ENCODE results near the gene PTPRD.

The PTPRD gene

DNA sequence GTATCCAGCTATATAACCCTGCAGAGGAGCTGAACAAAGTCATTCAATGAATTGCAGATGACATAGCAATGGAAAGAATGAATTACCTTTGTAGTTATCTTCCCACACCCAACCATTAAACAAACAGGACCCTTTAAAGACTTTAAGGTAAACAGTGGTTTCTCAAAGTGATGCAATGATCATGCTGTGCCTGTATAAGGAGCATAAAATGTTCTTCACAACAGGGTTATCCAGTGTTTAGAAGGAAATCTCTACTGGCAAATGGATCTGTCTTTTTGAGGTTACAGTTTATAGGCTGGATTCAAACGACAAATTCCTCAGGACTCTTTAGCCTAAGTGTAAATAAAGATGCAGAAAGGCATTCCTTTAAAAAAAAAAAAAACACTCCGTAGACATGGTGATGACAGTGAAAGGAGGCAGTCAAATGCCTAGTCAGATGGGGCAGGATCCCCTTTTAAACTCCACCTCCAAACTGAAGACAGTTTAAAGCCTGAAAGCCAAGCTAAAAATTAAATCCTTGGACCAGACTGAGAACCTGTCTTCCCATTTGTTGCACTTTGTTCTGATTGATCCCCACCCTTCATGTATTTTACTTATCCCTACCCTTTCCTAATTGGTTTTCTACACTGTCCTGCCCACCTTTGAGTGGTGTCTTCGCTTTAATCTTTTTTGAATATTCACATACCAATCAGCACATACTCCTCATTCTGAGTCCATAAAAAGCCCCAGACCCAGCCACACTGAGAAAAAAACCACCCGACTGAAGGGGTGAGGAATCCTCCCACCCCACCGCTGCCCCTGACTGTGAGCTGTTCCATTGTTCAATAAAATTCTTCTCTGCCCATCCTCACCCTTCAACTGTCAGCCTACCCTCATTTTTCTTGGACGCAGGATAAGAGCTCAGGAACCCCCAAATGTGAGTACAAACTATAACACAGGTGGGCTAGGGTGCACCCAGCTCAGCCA, 2052.0 kb downstream of the PTPRD start:
- Mint-ChIP-seq H3K36me3 (ENCODE audit: low read depth) (no peaks in the 10 kb centered on the region), H3K4me3 (no peak overlapping the region), H3K9me3 (no peaks in the 10 kb centered on the region), H3K4me1 (ENCODE audit: low read depth) (peaks cover 6% of the 10 kb centered on the region), H3K27me3 (peaks cover 7% of the 10 kb centered on the region), H3K27ac (no peak overlapping the region)

DNA sequence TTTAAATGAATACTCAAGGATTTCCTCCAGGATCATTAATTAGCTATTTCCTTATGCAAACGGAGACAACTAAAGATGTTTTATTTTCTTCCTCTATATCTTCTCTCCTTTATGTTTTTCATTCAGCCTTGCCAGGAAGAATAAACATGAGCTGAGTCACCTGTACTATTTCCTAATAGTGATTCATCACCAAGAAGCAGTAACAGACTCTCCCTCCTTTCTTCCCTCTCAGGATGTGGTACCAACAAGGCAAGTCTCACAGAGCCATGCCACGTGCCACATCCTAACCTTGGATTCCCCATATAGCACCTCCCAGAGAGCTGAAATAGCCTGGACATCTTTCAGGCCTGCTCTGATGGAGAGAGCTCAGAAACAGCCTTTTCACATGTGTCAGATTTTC, 2054.6 kb downstream of the PTPRD start:
- Mint-ChIP-seq H3K4me3 (no peak overlapping the region), H3K4me1 (ENCODE audit: low read depth) (no peaks in the 10 kb centered on the region), H3K36me3 (ENCODE audit: low read depth) (no peaks in the 10 kb centered on the region)

DNA sequence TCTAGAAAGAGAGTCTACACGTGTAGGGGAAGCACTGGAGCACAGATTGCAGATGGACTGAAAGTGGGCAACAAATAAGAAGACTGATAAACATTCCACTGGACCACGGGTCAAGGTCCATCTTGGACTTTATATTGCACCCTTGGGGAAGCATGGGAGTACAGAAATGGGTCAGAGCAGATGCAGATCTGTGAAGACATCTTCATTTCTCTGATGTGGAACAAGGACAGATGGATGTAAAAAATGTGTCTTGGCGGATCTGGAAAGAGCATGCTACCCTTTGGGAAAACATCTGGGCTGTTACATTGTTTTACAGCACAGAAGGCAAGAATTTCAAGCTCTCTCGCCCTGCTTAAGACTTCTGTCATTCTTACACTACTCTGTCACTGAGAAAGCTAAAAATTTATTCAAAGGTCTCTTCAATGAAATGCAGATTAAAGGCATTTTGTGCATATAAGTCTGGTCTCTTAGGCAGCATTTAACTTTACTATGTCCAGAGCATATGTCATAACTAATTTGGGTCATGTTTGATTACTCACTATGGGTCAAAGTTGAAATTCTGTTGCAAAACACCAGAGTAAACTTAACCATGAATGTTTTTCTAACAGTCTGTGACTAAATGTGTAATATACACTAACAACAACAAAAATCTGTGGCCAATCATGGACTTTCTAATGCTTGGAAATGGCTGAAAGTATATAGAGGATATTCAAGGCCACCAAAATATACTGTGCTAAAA, 2056.9 kb downstream of the PTPRD start:
- no peaks in the 10 kb centered on the region for H3K9me3 Mint-ChIP-seq
- H3K4me1 Mint-ChIP-seq (ENCODE audit: low read depth) = no peaks in the 10 kb centered on the region
- H3K36me3 Mint-ChIP-seq (ENCODE audit: low read depth) = no peaks in the 10 kb centered on the region
- no peak overlapping the region for H3K27ac Mint-ChIP-seq
- no peak overlapping the region for H3K4me3 Mint-ChIP-seq
- no peaks in the 10 kb centered on the region for H3K27me3 Mint-ChIP-seq

More for the DNA sequence above, 2054.6 kb downstream of the PTPRD start:
- Mint-ChIP-seq H3K27me3 (no peaks in the 10 kb centered on the region), H3K27ac (no peak overlapping the region), H3K9me3 (no peaks in the 10 kb centered on the region)

DNA sequence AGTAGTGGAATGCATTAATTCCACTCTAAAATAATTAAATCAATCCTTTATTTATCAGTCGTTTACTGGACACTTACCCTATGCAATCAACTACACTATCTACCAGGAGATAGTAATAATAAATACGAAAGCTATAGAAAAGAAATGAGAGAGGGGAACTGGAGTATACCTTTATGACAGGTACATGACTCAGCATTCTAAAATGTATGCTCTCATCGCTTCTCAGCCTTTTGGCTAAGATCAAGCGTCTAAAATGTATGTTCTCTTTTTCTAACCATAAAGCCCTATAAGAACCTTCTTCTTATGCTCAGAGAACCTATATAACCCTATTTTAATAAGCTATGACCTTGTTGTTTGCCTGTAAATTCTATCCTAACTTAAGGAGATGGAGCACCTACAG, 2059.4 kb downstream of the PTPRD start:
- Mint-ChIP-seq H3K27me3 (no peaks in the 10 kb centered on the region), H3K27ac (no peak overlapping the region), H3K4me3 (no peak overlapping the region), H3K36me3 (ENCODE audit: low read depth) (no peaks in the 10 kb centered on the region), H3K9me3 (no peaks in the 10 kb centered on the region), H3K4me1 (ENCODE audit: low read depth) (no peaks in the 10 kb centered on the region)

DNA sequence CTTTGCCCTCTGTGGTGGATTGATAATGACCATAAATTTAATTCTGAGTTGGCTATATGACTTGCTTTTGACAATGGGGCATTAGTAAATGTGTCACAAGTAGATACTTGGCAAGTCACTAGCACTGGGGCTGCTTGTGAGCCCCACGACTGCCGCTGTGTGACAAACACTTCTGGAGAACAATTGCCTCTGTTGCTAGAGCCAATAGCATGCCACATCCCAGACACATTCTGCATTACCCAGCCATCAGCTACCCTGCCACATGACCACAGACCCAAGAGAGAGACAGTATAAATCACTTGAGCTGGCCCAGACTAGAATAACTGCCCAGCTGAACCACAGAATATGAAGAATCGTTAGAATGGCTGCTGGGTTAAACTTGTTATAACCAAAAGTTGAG, 2060.1 kb downstream of the PTPRD start:
- Mint-ChIP-seq H3K9me3 (no peaks in the 10 kb centered on the region), H3K4me3 (no peak overlapping the region), H3K27me3 (no peaks in the 10 kb centered on the region), H3K36me3 (ENCODE audit: low read depth) (no peaks in the 10 kb centered on the region), H3K27ac (no peak overlapping the region), H3K4me1 (ENCODE audit: low read depth) (no peaks in the 10 kb centered on the region)

DNA sequence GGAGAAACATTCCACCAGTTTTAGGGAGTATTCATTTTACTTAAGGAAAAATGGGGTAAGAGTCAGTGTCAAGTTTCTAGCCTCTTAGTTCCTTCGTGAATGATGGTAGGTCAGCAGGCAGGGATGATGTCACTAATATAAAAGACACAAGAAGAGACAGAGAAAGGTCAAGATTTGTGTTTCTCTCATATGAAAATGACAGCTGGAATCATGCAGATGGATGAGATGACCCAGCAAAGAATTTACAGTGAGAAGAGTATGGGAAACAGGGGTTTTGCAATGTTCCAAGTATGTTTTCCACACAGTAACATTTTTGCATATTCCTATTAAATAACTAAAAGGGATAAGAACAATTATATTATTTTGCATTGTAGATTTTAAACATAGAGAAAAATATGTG, 2063.6 kb downstream of the PTPRD start:
- Mint-ChIP-seq H3K4me3 (no peak overlapping the region), H3K27ac (no peak overlapping the region), H3K36me3 (ENCODE audit: low read depth) (no peaks in the 10 kb centered on the region), H3K9me3 (no peaks in the 10 kb centered on the region), H3K27me3 (no peaks in the 10 kb centered on the region), H3K4me1 (ENCODE audit: low read depth) (no peaks in the 10 kb centered on the region)

DNA sequence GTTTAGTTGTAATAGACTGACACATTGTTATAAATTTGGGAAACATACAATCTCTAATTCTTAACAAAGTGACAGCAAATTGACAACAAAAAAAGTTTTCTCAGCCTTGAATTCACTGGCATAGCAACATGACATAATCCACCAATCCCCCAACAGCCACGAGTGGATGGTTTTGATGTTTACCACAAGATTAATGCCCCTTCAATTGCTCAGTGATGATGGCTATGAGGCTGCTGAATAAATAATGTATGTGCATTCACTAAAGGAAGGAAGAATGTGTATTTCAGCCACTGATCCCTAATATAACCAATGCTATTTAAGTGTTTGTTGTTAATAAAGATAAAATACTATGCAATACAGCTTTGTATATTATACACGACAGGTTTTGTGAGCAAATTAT, 2069.6 kb downstream of the PTPRD start:
- Mint-ChIP-seq H3K4me1 (ENCODE audit: low read depth) (no peaks in the 10 kb centered on the region), H3K27me3 (no peaks in the 10 kb centered on the region), H3K27ac (no peak overlapping the region), H3K9me3 (no peaks in the 10 kb centered on the region), H3K4me3 (no peak overlapping the region), H3K36me3 (ENCODE audit: low read depth) (no peaks in the 10 kb centered on the region)

DNA sequence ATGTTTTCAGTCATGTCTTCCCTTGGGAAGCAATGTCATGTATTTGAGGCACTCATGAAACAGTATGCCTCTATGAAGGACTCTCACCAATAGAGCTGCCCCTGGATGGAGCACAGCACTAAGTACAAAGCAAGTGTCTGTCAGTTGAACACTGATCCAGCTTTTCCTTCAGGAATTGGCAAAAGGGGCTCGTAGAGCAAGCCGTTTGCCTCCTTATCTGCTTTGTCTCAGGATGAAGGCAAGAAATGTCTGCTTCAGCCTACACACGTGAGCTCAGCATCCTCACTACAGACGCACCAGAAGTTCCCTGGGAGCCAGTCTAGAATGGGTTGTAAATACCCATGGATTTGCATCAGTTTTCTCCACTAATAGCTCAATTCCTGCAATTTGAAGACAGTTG, 2070.3 kb downstream of the PTPRD start:
- no peak overlapping the region for H3K27ac Mint-ChIP-seq
- no peaks in the 10 kb centered on the region for H3K9me3 Mint-ChIP-seq
- no peaks in the 10 kb centered on the region for H3K36me3 Mint-ChIP-seq (ENCODE audit: low read depth)
- H3K4me1 Mint-ChIP-seq (ENCODE audit: low read depth) = no peaks in the 10 kb centered on the region
- no peak overlapping the region for H3K4me3 Mint-ChIP-seq
- H3K27me3 Mint-ChIP-seq = no peaks in the 10 kb centered on the region

DNA sequence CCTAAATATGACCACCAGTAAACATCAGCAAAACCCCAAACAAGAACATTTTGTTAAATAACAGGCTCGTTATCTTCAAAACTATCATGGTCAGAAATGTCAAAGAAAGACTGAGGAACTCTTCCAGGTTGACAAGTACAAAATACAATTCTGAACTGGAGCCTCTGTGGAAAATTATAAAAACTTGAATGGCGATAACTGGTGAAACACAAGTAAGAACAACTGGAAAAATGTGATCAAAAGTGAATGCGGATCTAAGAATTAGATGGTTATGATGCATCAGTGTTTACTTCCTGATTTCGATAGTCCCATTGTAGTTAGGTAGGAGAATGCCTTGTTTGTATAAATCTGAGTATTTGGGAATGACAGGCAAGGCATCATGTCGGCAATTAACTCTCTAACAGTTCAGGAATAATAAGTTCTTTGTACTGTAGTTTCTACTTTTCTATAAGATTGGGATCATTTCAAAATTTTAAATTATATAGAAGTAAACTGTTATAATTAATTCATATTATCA, 2073.1 kb downstream of the PTPRD start:
- no peak overlapping the region for H3K27ac Mint-ChIP-seq
- H3K27me3 Mint-ChIP-seq = no peaks in the 10 kb centered on the region
- no peaks in the 10 kb centered on the region for H3K4me1 Mint-ChIP-seq (ENCODE audit: low read depth)
- H3K9me3 Mint-ChIP-seq = no peaks in the 10 kb centered on the region
- no peak overlapping the region for H3K4me3 Mint-ChIP-seq
- no peaks in the 10 kb centered on the region for H3K36me3 Mint-ChIP-seq (ENCODE audit: low read depth)

DNA sequence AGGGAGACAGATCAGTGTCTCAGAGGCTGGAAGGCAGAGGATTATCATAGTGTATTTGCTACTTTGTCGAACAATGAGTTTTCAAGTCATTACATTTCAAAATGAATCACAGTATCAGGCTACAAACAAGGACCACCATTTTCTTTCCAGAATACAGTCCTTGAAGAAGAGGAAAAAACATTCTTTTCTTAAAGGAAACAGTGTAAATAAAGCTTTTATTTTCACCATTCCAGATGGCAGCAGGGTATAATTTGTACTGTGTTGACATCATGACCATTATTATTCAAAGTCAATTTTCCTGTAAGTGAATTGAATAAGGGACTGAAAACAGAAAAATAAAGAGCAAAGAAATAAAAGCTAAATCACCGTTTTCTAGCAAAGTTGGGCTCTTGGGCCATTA, 2076.0 kb downstream of the PTPRD start:
- Mint-ChIP-seq H3K9me3 (no peaks in the 10 kb centered on the region), H3K27ac (no peak overlapping the region), H3K27me3 (no peaks in the 10 kb centered on the region), H3K36me3 (ENCODE audit: low read depth) (no peaks in the 10 kb centered on the region), H3K4me3 (no peak overlapping the region), H3K4me1 (ENCODE audit: low read depth) (no peaks in the 10 kb centered on the region)

DNA sequence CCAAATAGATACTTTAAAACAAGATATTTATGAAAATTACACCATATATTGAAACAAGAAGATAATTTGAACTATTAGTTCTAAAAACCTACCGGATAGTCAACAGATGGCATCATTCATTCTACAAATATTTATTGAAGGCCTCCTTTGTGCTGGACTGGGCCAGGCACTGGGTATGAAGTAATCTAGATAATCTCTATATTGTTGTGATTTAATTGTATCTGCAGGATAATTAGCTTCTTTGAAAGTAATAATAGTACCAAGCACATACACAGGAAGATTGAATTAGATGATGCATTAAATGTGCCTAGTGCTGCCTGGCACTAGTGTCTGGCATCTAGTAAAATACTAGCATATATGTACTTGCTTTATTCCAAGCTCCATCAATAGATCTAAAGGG, 2078.0 kb downstream of the PTPRD start:
- Mint-ChIP-seq H3K27ac (no peak overlapping the region), H3K36me3 (ENCODE audit: low read depth) (no peaks in the 10 kb centered on the region), H3K27me3 (no peaks in the 10 kb centered on the region), H3K9me3 (no peaks in the 10 kb centered on the region), H3K4me1 (ENCODE audit: low read depth) (no peaks in the 10 kb centered on the region), H3K4me3 (no peak overlapping the region)

DNA sequence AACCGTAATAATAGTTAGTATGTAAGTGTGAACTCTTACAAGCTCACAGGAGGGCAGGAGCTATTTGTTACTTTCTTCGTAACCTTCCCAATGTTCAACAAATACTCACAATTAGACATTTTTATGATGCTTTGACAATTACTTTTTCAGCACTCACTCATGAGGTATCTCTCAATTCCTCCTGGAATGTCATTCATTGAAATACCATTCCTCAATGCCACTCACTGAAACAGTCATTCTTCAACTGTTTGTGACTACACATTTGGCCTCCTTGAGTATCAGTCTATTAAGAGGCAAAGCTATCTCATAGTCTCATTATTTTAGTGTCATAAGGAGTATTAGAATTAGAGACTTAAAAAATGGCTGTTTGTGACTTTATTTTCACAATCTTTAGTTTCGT, 2079.1 kb downstream of the PTPRD start:
- Mint-ChIP-seq H3K4me1 (ENCODE audit: low read depth) (no peaks in the 10 kb centered on the region), H3K9me3 (no peaks in the 10 kb centered on the region), H3K27ac (no peak overlapping the region), H3K36me3 (ENCODE audit: low read depth) (no peaks in the 10 kb centered on the region), H3K4me3 (no peak overlapping the region), H3K27me3 (no peaks in the 10 kb centered on the region)

DNA sequence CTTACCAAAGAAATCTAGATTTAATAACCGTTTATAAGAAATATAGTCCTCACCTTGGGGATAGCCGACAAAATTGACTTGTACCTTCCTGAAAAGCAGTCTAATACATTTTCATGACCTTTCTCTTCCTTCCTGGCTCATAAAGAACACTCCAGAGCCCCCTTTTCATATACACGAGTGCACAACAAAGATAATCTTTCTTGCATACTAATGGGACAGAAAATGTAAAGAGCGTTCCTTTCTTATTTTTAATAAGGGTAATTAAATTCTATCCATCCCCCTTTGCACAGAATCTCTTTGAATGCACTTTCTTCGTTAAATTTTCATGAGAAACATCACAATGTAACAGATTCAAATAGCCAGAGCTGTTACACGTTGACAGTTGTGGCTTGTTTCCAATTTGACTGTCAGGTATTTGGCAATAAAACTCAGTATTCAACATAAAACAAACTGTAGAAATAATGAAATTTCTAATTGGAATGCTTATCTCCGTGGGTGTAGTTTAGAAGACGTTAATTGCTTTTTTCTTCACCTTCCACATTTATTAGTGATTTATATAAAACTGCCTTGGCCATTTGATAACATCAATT, 2080.9 kb downstream of the PTPRD start:
- no peak overlapping the region for H3K27ac Mint-ChIP-seq
- no peaks in the 10 kb centered on the region for H3K27me3 Mint-ChIP-seq
- no peaks in the 10 kb centered on the region for H3K9me3 Mint-ChIP-seq
- H3K4me1 Mint-ChIP-seq (ENCODE audit: low read depth) = no peaks in the 10 kb centered on the region
- no peaks in the 10 kb centered on the region for H3K36me3 Mint-ChIP-seq (ENCODE audit: low read depth)
- H3K4me3 Mint-ChIP-seq = no peak overlapping the region

DNA sequence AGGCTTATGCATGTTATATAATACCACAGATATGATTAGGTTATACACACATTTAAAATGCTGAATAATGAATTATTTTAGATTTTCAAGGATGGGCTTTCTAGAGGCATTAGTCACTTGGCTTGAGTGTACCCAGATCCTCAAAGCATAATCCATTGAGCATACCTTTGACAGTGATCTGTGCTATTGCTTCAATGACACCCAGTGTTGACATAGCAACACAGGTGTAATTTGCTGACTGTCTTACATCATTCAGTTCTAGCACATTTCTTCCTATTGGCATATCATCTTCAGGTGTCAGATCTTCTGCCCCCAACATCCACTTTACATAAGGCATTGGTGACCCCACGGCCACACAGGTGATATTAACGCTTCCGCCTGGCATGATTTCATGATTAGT, 2091.7 kb downstream of the PTPRD start:
- Mint-ChIP-seq H3K9me3 (peaks cover 4% of the 10 kb centered on the region), H3K27ac (no peak overlapping the region), H3K4me1 (ENCODE audit: low read depth) (no peaks in the 10 kb centered on the region), H3K36me3 (ENCODE audit: low read depth) (no peaks in the 10 kb centered on the region), H3K27me3 (no peaks in the 10 kb centered on the region), H3K4me3 (no peak overlapping the region)

DNA sequence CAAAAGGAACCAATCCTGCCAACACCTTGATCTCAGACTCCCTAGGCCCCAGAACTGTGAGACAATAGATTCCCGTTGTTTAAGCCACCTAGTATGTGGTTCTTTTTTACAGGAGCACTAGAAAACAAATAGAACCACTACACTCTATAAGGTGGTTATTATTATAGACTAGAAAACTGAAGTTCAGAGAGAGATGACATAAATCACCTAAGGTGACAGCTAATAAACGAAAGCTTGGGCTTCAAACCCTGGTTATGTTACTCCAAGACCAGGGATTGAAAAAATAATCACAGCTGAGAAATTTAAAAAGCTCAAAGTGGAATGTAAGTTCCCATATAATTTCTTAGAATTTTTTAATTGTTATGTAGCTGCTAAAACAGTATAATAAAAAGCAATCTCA, 2097.1 kb downstream of the PTPRD start:
- Mint-ChIP-seq H3K36me3 (ENCODE audit: low read depth) (no peaks in the 10 kb centered on the region), H3K27me3 (peaks cover 4% of the 10 kb centered on the region), H3K4me3 (no peak overlapping the region), H3K4me1 (ENCODE audit: low read depth) (no peaks in the 10 kb centered on the region), H3K27ac (no peak overlapping the region), H3K9me3 (peaks cover 4% of the 10 kb centered on the region)
